Urinary bladder (tissue), 2 donors: Measurements from ENCODE around the gene RAB27A. TPM values are rescaled to one million over a fixed set of nuclear protein-coding genes. Genes with fewer than 3 reads are reported as not detected.

Source experiments
- polyA plus RNA-seq: library from polyadenylated mRNA; stranded (reverse); fragments of 200-250 nt; gene quantifications from one replicate; pipeline ENCODE4 v1.2.3, GENCODE V29; 2013
- total RNA-seq: library from RNA; depleted of rRNA; stranded (reverse); fragments of >200 nt; gene quantifications from one replicate; pipeline ENCODE4 v1.2.3, GENCODE V29; 2014
- donor health status: healthy.

RAB27A gene
- total and polyA plus RNA-seq, 2 donors: 17.2 to 30.8 TPM

Other genes with a start within 250 kb of the RAB27A start
- gene RSL24D1, start 92.9 kb downstream of the RAB27A start, total RNA-seq: 136 TPM
- 76.8 TPM for gene RSL24D1, start 92.9 kb downstream of the RAB27A start, polyA plus RNA-seq
- gene PIGBOS1, start 29.3 kb upstream of the RAB27A start, total RNA-seq: 16.0 TPM
- 22.9 TPM for gene PIGBOS1, start 29.3 kb upstream of the RAB27A start, polyA plus RNA-seq
- 14.1 TPM for gene PIGB, start 29.4 kb upstream of the RAB27A start, total RNA-seq
- 8.5 TPM for gene PIGB, start 29.4 kb upstream of the RAB27A start, polyA plus RNA-seq
- gene CCPG1, start 118.5 kb upstream of the RAB27A start, total RNA-seq: 52.3 TPM
- gene CCPG1, start 118.5 kb upstream of the RAB27A start, polyA plus RNA-seq: 38.8 TPM
- 3.8 TPM for gene PIERCE2, start 118.7 kb upstream of the RAB27A start, total RNA-seq
- gene PIERCE2, start 118.7 kb upstream of the RAB27A start, polyA plus RNA-seq: 2.4 TPM
- 7.3 TPM for gene DNAAF4, start 218.4 kb upstream of the RAB27A start, total RNA-seq
- gene DNAAF4, start 218.4 kb upstream of the RAB27A start, polyA plus RNA-seq: 2.1 TPM